ENCODE data around the gene TPCN2. TPM values are rescaled to one million over a fixed set of nuclear protein-coding genes. Genes with fewer than 3 reads are reported as not detected.
A peak's percentile ranks its signal among the peaks of the same experiment; 100 is the strongest.

Gene TPCN2
- total RNA-seq, 1 donor from 2014 or later: 23.7 TPM

GRCh38 chr11:69122326-69122629 lies 73.5 kb downstream of the TPCN2 start:
- Mint-ChIP-seq H3K27me3 (ENCODE audit: low read depth) (no peaks in the 10 kb centered on the region), H3K9me3 (peaks cover 7% of the 10 kb centered on the region), H3K36me3 (no peaks in the 10 kb centered on the region), H3K27ac (peak overlapping the region; percentile 84), H3K4me1 (peaks cover 19% of the 10 kb centered on the region), H3K4me3 (no peak overlapping the region)
- no peak for TF ChIP-seq CTCF (IDR thresholded peaks at IDR 0.05; ENCODE audit: unreplicated experiment)
- DNase-seq (ENCODE audit: low spot score in 2 of 2, unreplicated experiment in 2 of 2): no peak

- Mint-ChIP-seq H3K4me1 (peaks cover 19% of the 10 kb centered on the region), H3K27ac (peak overlapping the region; percentile 84), H3K36me3 (peaks cover 2% of the 10 kb centered on the region), H3K27me3 (ENCODE audit: low read depth) (no peaks in the 10 kb centered on the region), H3K9me3 (peaks cover 8% of the 10 kb centered on the region), H3K4me3 (peak overlapping the region; percentile 36)
- no peak for TF ChIP-seq CTCF (IDR thresholded peaks at IDR 0.05; ENCODE audit: unreplicated experiment)
- DNase-seq (ENCODE audit: low spot score in 2 of 2, unreplicated experiment in 2 of 2): peak; percentile 45 to 67
Observed at GRCh38 chr11:69122630-69123431, 74.1 kb downstream of the TPCN2 start.

GRCh38 chr11:69123593-69124545 lies 75.1 kb downstream of the TPCN2 start:
- Mint-ChIP-seq H3K9me3 (peaks cover 16% of the 10 kb centered on the region), H3K36me3 (peaks cover 6% of the 10 kb centered on the region), H3K4me3 (no peak overlapping the region), H3K27ac (peak overlapping the region; percentile 64), H3K27me3 (ENCODE audit: low read depth) (no peaks in the 10 kb centered on the region), H3K4me1 (peaks cover 19% of the 10 kb centered on the region)
- TF ChIP-seq CTCF (IDR thresholded peaks at IDR 0.05; ENCODE audit: unreplicated experiment): no peak
- no peak for DNase-seq (ENCODE audit: low spot score in 2 of 2, unreplicated experiment in 2 of 2)

GRCh38 chr11:69125861-69126260 lies 77.1 kb downstream of the TPCN2 start:
- H3K4me3 Mint-ChIP-seq: no peak overlapping the region
- peaks cover 6% of the 10 kb centered on the region for H3K36me3 Mint-ChIP-seq
- H3K4me1 Mint-ChIP-seq: peaks cover 21% of the 10 kb centered on the region
- no peak overlapping the region for H3K27ac Mint-ChIP-seq
- H3K27me3 Mint-ChIP-seq (ENCODE audit: low read depth): no peaks in the 10 kb centered on the region
- TF ChIP-seq CTCF (IDR thresholded peaks at IDR 0.05; ENCODE audit: unreplicated experiment): no peak
- peaks cover 12% of the 10 kb centered on the region for H3K9me3 Mint-ChIP-seq
- DNase-seq (ENCODE audit: low spot score in 2 of 2, unreplicated experiment in 2 of 2): no peak

- Mint-ChIP-seq H3K4me1 (peaks cover 22% of the 10 kb centered on the region), H3K4me3 (no peak overlapping the region), H3K27me3 (ENCODE audit: low read depth) (no peaks in the 10 kb centered on the region), H3K36me3 (peaks cover 6% of the 10 kb centered on the region), H3K27ac (no peak overlapping the region), H3K9me3 (peaks cover 12% of the 10 kb centered on the region)
- DNase-seq (ENCODE audit: low spot score in 2 of 2, unreplicated experiment in 2 of 2): peak in 1 of 2 experiments; percentile 11
- TF ChIP-seq CTCF (IDR thresholded peaks at IDR 0.05; ENCODE audit: unreplicated experiment): no peak
Observed at GRCh38 chr11:69126286-69126685, 77.6 kb downstream of the TPCN2 start.

Data from mesothelial cell of epicardium (in vitro differentiated cells).